HG02678 (cell line): ENCODE measurements around the gene TUBGCP2.

Experiments used
- ATAC-seq: cut with Tn5 transposase; IDR thresholded peaks from one replicate; pipeline ENCODE4 v1.9.1; 2021; ENCODE audit warnings: mild to moderate bottlenecking, moderate library complexity; ENCODE audit not compliant: unreplicated experiment

TUBGCP2 gene, protein sequence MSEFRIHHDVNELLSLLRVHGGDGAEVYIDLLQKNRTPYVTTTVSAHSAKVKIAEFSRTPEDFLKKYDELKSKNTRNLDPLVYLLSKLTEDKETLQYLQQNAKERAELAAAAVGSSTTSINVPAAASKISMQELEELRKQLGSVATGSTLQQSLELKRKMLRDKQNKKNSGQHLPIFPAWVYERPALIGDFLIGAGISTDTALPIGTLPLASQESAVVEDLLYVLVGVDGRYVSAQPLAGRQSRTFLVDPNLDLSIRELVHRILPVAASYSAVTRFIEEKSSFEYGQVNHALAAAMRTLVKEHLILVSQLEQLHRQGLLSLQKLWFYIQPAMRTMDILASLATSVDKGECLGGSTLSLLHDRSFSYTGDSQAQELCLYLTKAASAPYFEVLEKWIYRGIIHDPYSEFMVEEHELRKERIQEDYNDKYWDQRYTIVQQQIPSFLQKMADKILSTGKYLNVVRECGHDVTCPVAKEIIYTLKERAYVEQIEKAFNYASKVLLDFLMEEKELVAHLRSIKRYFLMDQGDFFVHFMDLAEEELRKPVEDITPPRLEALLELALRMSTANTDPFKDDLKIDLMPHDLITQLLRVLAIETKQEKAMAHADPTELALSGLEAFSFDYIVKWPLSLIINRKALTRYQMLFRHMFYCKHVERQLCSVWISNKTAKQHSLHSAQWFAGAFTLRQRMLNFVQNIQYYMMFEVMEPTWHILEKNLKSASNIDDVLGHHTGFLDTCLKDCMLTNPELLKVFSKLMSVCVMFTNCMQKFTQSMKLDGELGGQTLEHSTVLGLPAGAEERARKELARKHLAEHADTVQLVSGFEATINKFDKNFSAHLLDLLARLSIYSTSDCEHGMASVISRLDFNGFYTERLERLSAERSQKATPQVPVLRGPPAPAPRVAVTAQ

GRCh38 chr10:133308421-133309099 is at the start of gene TUBGCP2, which contains the start of gene ZNF511:
Gene TUBGCP2 (minus strand): TSS chr10:133308872. CDS start chr10:133302941, 5,931 bp downstream.
Gene ZNF511 (plus strand): TSS chr10:133308914. CDS start chr10:133308944, 30 bp downstream.
- peak; percentile 82 for ATAC-seq

GRCh38 chr10:133357285-133358161 is 48.9 kb upstream of the TUBGCP2 start, which contains the start of gene FUOM:
Gene FUOM (minus strand): TSS chr10:133358019. CDS start chr10:133358007, 12 bp downstream.
- peak; percentile 65 for ATAC-seq

GRCh38 chr10:133356549-133357284 is 48.0 kb upstream of the TUBGCP2 start:
- ATAC-seq, result no peak

GRCh38 chr10:133355991-133356390 is 47.3 kb upstream of the TUBGCP2 start:
- no peak for ATAC-seq

DNA sequence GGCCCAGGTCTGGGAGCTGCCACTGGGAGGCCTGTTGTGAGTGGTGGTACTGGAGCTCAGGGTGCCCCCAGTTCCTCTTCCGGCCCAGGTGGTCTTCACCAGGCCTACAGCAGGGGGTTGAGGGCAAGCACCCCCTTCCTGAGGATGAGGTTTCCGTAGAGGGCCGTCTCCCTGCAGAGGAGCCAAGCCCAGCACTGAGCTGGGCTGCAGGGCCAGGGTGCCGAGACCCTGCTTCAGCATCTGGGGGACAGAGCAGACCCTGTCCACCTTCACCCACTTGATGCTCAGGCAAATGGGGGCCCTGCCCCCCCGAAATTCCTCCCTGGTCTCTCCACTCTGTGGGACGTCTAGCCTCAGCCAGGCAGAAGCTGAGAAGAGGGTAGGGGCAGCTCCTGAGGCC is 46.6 kb upstream of the TUBGCP2 start:
- no peak for ATAC-seq

GRCh38 chr10:133354672-133355240 is 46.1 kb upstream of the TUBGCP2 start:
- ATAC-seq, result no peak

- ATAC-seq, result no peak
Measured at GRCh38 chr10:133353988-133354605, 45.4 kb upstream of the TUBGCP2 start.

GRCh38 chr10:133353202-133353959 is 44.7 kb upstream of the TUBGCP2 start:
- ATAC-seq, result no peak

DNA sequence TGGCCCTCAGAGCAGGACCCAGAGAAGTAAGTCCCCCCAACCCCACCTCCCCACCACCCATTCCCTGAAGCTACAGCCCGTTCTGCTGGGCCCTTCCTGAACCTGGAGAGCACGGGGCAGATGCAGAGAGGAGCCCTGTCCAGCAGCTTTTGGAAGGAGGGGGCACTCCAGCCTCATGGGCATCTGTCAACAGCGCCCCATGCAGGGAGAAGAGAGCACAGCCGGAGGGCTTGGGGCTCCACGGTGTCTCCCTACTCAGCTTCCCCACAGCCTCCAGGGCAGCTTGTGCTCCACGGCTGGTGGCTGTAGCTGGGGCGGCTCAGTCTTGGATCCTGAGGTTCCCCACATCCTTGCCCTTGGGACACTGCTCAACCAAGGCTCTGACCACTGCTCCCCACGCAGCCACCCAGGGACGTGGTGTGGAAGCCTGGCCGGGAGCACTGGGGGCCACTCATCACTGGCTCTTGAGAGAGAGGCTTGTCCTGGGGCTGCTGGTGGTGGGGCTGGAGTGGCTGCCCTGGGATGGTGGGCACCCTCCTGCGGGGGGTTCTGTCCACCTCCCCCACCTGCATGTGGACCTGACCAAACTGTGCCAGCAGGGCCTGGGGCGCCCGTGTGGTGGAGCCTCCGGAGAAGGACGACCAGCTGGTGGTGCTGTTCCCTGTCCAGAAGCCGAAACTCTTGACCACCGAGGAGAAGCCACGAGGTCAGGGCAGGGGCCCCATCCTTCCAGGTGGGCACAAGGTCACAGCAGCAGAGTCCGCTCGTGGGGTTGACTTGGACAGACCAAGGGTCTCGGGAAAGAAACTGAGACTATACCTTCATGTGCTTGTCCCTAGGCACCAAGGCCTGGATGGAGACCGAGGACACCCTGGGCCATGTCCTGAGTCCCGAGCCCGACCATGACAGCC is 43.0 kb upstream of the TUBGCP2 start:
- no peak for ATAC-seq

GRCh38 chr10:133350950-133351329 is 42.3 kb upstream of the TUBGCP2 start:
- no peak for ATAC-seq

GRCh38 chr10:133350283-133350949 is 41.7 kb upstream of the TUBGCP2 start:
- no peak for ATAC-seq

- no peak for ATAC-seq
Measured at GRCh38 chr10:133349577-133350011, 40.9 kb upstream of the TUBGCP2 start.

GRCh38 chr10:133349160-133349568 is 40.5 kb upstream of the TUBGCP2 start:
- no peak for ATAC-seq

GRCh38 chr10:133347710-133348517 is 39.2 kb upstream of the TUBGCP2 start:
- ATAC-seq, result no peak

DNA sequence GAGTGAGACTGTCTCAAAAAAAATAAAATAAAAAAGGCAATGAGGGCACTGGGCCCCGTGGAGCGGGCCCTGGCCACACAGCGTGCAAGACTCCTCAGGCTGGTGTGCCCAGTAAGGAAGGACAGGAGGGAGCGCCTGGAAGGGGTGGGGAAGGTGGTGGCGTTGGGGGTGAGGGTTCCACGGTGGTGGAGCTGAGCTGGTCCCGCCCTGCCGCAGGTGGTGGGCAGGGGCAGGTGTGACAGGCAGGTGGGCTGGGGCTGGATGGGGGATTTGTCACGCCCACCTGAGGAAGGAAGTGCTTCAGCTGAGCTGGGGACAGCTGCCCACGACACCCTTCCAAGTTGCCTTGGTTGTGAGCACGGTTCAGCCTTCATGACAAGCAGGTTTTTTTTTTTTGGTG is 37.7 kb upstream of the TUBGCP2 start:
- ATAC-seq, result no peak
